Neural progenitor cell (in vitro differentiated cells): ENCODE measurements around the gene CERS4.

Source experiments
- CTCF ChIP-seq: fragments of 200-600 bp; sonication (generic); IDR thresholded peaks from 2 replicates; pipeline ENCODE4 v1.5.1; 2017; ENCODE audit warnings: antibody characterized with exemption, mild to moderate bottlenecking
- EZH2 ChIP-seq: fragments of 200-600 bp; sonication (generic); IDR thresholded peaks from 2 replicates; pipeline ENCODE4 v1.6.1; 2017; ENCODE audit warnings: antibody characterized with exemption, mild to moderate bottlenecking, moderate library complexity
- EZH2phosphoT487 ChIP-seq: fragments of 200-600 bp; sonication (generic); IDR thresholded peaks from 2 replicates; pipeline ENCODE4 v1.6.1; 2017; ENCODE audit warnings: antibody characterized with exemption

- TF ChIP-seq EZH2phosphoT487: no peak
- no peak for TF ChIP-seq CTCF
- no peak for TF ChIP-seq EZH2
Measured at GRCh38 chr19:8256276-8257051, 47.3 kb downstream of the CERS4 start.
